ENCODE results near the gene POLA1.

The POLA1 gene

GRCh38 chrX:24876530-24877287, 183.0 kb downstream of the POLA1 start:
- DNase-seq (ENCODE audit: low read depth, low spot score): no peak

- no peak for DNase-seq (ENCODE audit: low read depth, low spot score)
Measured at GRCh38 chrX:24877288-24877664, 183.6 kb downstream of the POLA1 start.

DNA sequence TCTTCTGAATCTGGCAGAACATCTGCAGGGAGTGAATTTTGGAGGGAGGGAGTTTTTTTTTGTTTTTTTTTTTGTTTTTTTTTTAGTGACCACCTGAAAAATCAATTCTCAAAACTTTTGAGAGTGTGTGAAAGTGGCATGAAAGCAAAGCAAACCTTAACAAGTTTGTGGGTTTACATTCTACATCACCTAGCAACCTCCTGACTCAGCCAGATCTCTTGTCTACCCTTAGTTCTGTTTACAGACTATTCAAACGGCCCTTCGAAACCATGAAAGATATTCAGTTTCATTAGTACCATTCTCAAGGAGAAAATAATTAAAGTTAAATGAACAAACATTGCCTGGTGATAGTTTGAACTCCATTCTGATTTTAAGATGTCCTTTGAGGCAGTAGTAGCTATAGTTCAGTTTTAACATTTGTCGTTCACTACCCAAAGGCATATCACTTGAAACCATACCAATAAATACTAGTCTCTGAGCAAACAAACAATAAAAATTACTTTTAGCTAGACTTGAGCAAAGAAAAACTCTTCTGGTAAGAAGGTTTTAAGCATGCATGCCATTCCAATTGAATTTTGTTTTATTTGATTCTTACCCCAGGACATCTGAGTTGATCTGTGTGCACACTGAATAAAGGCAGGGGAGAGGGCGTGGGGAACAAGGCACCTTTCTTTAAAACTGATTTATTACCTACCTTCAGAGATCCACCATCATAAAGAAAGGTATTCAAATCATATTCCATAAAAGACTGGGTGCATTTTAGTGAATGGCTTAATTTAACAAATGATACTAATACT, 184.3 kb downstream of the POLA1 start:
- DNase-seq (ENCODE audit: low read depth, low spot score): no peak

DNA sequence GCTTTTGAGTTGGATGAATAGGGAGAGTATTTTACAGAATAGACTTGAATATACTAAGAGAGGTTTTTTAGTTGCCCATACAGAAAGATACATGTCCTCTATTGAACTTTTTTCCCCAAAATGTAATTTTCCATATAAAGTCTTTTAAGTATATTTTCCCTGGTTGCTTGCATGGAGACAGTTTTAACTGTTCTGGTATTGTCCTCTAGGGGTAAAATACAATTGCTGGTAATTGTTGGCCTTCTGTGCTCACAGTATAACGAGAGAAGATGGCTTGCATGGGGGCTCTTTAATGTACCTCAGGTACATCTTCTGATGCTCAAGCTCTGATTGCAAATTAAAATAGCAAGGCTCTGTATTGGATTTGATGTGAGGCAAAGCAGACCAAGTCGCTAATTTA, 186.0 kb downstream of the POLA1 start:
- no peak for DNase-seq (ENCODE audit: low read depth, low spot score)

DNA sequence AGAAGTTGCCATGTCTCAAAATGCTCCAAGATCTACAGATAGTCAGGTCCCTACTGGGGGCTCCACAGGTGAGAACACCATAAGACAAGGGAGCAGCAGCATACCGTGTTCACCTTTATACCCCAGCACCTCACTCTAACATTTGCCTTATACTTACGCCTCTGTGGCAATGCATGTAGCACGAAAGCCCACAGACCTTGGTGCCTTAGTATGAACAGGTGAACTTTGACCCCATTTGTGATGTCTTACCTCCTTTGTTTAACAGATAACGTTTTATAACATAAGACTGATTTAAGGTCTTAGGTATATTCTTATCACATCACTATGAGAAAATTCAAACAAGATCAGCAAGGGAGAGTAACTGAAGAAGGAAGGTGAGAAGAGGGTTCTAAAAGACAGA, 193.2 kb downstream of the POLA1 start:
- DNase-seq (ENCODE audit: low read depth, low spot score): no peak

- no peak for DNase-seq (ENCODE audit: low read depth, low spot score)
Measured at GRCh38 chrX:24890677-24891076, 197.0 kb downstream of the POLA1 start.

GRCh38 chrX:24899391-24899790, 205.7 kb downstream of the POLA1 start:
- DNase-seq (ENCODE audit: low read depth, low spot score): no peak

- no peak for DNase-seq (ENCODE audit: low read depth, low spot score)
Measured at GRCh38 chrX:24900234-24900633, 206.5 kb downstream of the POLA1 start.

DNA sequence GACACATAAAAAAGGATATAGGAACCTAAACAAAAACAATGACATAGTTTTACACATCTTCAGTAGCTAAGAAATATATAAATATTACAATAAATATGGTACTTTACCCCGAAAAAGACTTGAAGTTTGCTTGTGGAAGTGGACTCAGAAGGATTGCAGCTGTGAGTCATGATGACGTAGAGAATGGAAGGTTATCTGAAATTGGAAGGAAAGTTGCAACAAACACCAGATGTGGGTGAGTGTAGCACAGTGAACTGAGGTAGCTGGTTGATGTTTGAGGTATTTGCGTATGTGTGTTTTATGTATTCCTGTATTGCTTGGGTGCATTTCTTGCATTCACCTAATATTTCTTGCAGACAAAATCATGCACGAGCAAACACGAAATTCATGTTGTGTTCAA, 209.1 kb downstream of the POLA1 start:
- DNase-seq (ENCODE audit: low read depth, low spot score): no peak

DNA sequence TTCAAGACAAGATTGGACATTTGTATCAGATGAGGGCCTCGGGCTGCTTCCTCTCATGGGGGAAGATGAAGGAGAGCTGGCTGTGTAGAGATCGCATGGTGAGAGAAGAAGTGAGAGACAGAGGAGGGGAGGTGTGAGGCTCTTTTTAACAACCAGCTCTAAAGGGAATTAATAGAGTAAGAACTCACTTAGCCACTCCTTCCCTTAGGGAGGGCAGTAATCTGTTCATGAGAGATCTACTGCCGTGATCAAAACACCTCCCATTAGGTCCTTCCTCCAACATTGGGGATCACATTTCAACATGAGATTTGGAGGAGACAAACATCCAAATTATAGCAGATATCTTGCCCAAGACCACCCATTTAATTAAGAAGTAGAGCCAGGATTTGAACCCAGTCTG, 225.0 kb downstream of the POLA1 start:
- DNase-seq (ENCODE audit: low read depth, low spot score): no peak

GRCh38 chrX:24920769-24921168, 227.1 kb downstream of the POLA1 start:
- DNase-seq (ENCODE audit: low read depth, low spot score): no peak

GRCh38 chrX:24925430-24925829, 231.7 kb downstream of the POLA1 start:
- no peak for DNase-seq (ENCODE audit: low read depth, low spot score)

- DNase-seq (ENCODE audit: low read depth, low spot score): no peak
Measured at GRCh38 chrX:24927372-24927771, 233.7 kb downstream of the POLA1 start.

GRCh38 chrX:24928114-24928513, 234.4 kb downstream of the POLA1 start:
- DNase-seq (ENCODE audit: low read depth, low spot score): no peak

- DNase-seq (ENCODE audit: low read depth, low spot score): no peak
Measured at GRCh38 chrX:24934279-24934678, 240.6 kb downstream of the POLA1 start.

- no peak for DNase-seq (ENCODE audit: low read depth, low spot score)
Measured at GRCh38 chrX:24945009-24945408, 251.3 kb downstream of the POLA1 start.

DNA sequence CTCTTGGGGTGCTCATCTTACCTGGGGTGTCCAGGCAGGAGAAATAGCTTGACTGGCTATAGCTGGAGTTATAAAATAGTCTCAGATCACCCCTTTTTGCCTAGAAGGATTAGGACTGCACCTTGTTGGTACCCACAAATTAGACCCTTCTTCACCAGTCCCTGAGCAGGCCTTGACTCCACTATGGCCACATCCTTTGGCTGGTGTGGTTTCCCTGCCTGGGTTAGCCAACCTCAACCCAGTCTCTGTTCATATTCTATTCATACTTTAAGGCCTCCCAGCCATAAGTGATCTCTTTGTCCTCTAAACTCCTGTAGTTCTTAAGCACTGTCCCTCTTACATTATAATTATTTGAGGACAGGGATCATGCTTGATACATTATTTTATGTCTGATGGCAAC, 252.7 kb downstream of the POLA1 start:
- DNase-seq (ENCODE audit: low read depth, low spot score): no peak

- no peak for DNase-seq (ENCODE audit: low read depth, low spot score)
Measured at GRCh38 chrX:24954732-24955131, 261.0 kb downstream of the POLA1 start.

DNA sequence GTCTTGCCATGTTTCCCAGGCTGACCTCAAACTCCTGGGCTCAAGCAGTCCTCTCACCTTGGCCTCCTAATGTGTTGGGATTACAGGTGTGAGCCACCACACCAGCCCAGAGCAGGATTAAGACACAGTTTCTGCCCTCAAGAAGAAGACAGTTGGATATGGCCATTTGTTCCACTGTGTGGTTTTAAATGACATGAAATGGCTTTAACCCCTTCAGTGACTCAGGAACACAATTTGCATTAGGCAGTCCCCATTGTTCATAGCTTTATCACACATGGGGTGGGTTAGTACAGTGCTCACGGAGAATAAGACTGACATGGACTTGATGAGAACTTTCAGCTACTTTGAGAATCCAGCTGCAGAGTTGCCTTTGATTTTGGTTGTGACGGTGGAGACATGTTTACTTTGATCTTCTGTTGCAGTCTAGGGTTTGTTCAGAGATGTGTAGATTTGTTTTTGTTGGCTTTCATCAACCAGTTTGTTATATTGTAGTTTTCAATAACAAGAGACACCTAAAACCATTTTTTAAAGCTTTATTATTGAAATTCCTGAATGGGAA, 261.7 kb downstream of the POLA1 start:
- no peak for DNase-seq (ENCODE audit: low read depth, low spot score)

- no peak for DNase-seq (ENCODE audit: low read depth, low spot score)
Measured at GRCh38 chrX:24956828-24957227, 263.1 kb downstream of the POLA1 start.

GRCh38 chrX:24961809-24962208, 268.1 kb downstream of the POLA1 start:
- no peak for DNase-seq (ENCODE audit: low read depth, low spot score)

DNA sequence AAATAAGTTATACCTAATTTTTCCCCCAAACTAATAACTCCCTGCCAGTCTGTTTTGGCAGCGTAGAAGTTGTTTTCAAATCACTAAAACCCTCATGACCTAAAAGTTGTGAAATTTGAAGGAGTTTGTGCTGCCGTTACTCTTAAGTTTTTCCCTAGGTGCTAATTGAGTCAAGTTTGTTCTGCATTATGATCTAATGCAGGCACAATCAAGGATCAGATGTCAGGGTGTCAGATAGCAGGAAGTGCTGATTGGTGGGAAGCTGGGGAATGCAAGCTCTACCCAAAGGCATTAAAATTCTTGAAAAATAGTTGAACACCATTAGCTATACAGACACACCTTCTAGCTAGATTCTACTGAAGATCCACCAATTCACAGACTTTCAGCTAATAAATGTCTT, 270.1 kb downstream of the POLA1 start:
- no peak for DNase-seq (ENCODE audit: low read depth, low spot score)

DNA sequence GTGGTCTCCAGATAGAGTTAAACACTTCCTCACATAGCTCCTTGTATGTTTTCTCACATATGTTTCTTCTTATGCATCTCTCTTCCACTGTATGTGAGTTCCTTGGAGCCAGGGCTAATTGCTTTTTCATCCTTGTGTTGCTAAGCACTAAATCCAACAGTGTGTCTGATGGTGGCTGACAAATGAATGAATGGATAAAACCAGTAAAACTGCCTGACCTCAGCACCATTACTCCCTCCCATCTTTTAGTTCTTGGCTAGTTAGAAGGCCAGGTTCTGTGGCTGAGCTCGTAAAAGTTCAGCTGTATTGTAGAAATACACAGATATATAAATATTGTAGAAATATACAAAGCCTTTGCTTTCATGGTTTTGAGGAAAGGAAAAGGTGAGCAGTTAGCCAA, 271.7 kb downstream of the POLA1 start:
- no peak for DNase-seq (ENCODE audit: low read depth, low spot score)
